Spleen (tissue), 7 donors: ENCODE results near the gene ETV3.

Experiments
- POLR2A ChIP-seq, 3 donors: fragments of 450-650 bp; IDR thresholded peaks; one replicate each; pipeline ENCODE4 v1.5.1; 2017; ENCODE audit warnings: antibody characterized with exemption in 3 of 3, mild to moderate bottlenecking in 1 of 3
- POLR2AphosphoS5 ChIP-seq, 3 donors: sonication (generic); formaldehyde crosslinking; IDR thresholded peaks; one replicate each; pipeline ENCODE4 v1.5.1; 2017; ENCODE audit warnings: antibody characterized with exemption in 3 of 3
- TF ChIP-seq, protein P1 (sequence below), 11 experiments: fragments of 200-600 bp in 7 of 11; fragments of 450-650 bp in 4 of 11; sonication (generic) in 4 of 11; IDR thresholded peaks in 8 of 11; conservative IDR thresholded peaks in 3 of 11; 1 replicate in 7 of 11; 2 replicates in 4 of 11; pipeline versions ENCODE4 v1.4.0 to v1.8.0; 2016 to 2021; ENCODE audit warnings: antibody characterized with exemption in 11 of 11, inconsistent platforms in 4 of 11, mild to moderate bottlenecking in 1 of 11
- donor health status: DM: no; HTN: no; CAD: no; lungs with moderate emphysema.
- donor health status: DM: no; HTN: no; CAD: no.
- donor health status: DM: no; HTN: no; CAD: no.

DNA sequence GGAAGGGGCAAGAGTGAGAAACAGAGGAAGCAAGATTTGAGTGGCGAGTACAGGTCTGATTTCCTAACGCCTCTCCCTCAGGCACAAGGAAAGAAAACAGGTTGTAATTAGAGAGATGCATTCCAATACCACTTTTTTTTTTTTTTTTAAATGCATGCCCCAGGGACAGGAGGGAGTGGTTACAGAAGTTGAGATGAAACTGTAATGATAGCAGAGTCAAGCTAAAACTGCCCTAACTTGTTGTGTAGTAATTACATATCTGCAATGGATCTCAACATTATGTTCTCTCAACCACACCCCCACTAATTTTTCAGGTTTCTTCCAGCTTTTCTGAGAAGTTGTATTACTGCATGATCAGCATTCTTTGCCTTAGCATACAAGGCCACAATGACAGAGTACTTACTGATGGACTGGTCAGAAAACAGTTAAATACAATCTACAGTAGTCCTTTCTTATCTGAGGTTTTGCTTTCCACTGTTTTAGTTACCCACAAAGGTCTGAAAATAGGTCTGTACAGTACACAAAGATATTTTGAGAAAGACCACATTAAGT lies 5.5 kb downstream of the ETV3 start:
- TF ChIP-seq, protein P1, sequence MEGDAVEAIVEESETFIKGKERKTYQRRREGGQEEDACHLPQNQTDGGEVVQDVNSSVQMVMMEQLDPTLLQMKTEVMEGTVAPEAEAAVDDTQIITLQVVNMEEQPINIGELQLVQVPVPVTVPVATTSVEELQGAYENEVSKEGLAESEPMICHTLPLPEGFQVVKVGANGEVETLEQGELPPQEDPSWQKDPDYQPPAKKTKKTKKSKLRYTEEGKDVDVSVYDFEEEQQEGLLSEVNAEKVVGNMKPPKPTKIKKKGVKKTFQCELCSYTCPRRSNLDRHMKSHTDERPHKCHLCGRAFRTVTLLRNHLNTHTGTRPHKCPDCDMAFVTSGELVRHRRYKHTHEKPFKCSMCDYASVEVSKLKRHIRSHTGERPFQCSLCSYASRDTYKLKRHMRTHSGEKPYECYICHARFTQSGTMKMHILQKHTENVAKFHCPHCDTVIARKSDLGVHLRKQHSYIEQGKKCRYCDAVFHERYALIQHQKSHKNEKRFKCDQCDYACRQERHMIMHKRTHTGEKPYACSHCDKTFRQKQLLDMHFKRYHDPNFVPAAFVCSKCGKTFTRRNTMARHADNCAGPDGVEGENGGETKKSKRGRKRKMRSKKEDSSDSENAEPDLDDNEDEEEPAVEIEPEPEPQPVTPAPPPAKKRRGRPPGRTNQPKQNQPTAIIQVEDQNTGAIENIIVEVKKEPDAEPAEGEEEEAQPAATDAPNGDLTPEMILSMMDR (IDR thresholded peaks at IDR 0.05 in 8 of 11, conservative IDR thresholded peaks at IDR 0.05 in 3 of 11): no peak
- TF ChIP-seq POLR2AphosphoS5 (IDR thresholded peaks at IDR 0.05) (no peak), POLR2A (IDR thresholded peaks at IDR 0.05) (no peak)
